K562 (cell line): ENCODE measurements around the gene DNAJC11. TPM values are rescaled to one million over a fixed set of nuclear protein-coding genes. Genes with fewer than 3 reads are reported as not detected.

Experiments
- BCLAF1 ChIP-seq, 2 experiments: fragments of 450-650 bp in 1 of 2; IDR thresholded peaks; 2 replicates each; pipeline ENCODE4 v1.6.1; 2011 to 2017; ENCODE audit warnings: low read depth in 2 of 2, antibody characterized with exemption in 1 of 2, borderline replicate concordance in 1 of 2, low read length in 1 of 2, mild to moderate bottlenecking in 1 of 2, mixed read lengths in 1 of 2; ENCODE audit not compliant: control insufficient read depth in 1 of 2
- E2F4 ChIP-seq: sonication (generic); formaldehyde crosslinking; IDR thresholded peaks from 2 replicates; pipeline ENCODE4 v1.8.0; 2022; ENCODE audit warnings: mild to moderate bottlenecking, low read depth, missing genetic modification reagents
- ELF2 ChIP-seq: fragments of 250-450 bp; sonication (Bioruptor Pico); IDR thresholded peaks from 2 replicates; pipeline ENCODE4 v1.5.0; 2021; ENCODE audit warnings: mild to moderate bottlenecking
- HDAC6 ChIP-seq: IDR thresholded peaks from 2 replicates; pipeline ENCODE4 v1.6.1; 2012; ENCODE audit warnings: low read depth, mild to moderate bottlenecking, control low read depth, inconsistent platforms, low read length, moderate library complexity
- HNRNPUL1 ChIP-seq: fragments of 200-400 bp; formaldehyde crosslinking; IDR thresholded peaks from 2 replicates; pipeline ENCODE4 v1.6.1; 2017; ENCODE audit warnings: low read length
- MGA ChIP-seq: fragments of 450-650 bp; IDR thresholded peaks from 2 replicates; pipeline ENCODE4 v1.6.1; 2016; ENCODE audit warnings: mild to moderate bottlenecking, moderate library complexity
- NFYB ChIP-seq: IDR thresholded peaks from 2 replicates; pipeline ENCODE4 v1.6.1; 2011; ENCODE audit warnings: mild to moderate bottlenecking, moderate library complexity; ENCODE audit not compliant: insufficient read length; ENCODE audit errors: extremely low read depth
- SIN3A ChIP-seq, 2 experiments: fragments of 150-350 bp in 1 of 2; IDR thresholded peaks; 2 replicates each; pipeline ENCODE4 v1.6.1; 2011 to 2016; ENCODE audit warnings: borderline replicate concordance in 2 of 2, low read depth in 2 of 2, low read length in 2 of 2, mild to moderate bottlenecking in 2 of 2, moderate library complexity in 2 of 2; ENCODE audit not compliant: control insufficient read depth in 1 of 2
- SIN3B ChIP-seq: fragments of 450-650 bp; IDR thresholded peaks from 2 replicates; pipeline ENCODE4 v1.6.1; 2017; ENCODE audit warnings: low read depth, mild to moderate bottlenecking, moderate library complexity
- TBL1XR1 ChIP-seq, 2 experiments: IDR thresholded peaks; 2 replicates each; pipeline ENCODE4 v1.6.1; 2012; ENCODE audit warnings: improper control_type of control experiment in 2 of 2, low read length in 2 of 2, mild to moderate bottlenecking in 1 of 2
- polyA plus RNA-seq, 8 experiments: library from polyadenylated mRNA; depleted of rRNA in 4 of 8; stranded (reverse) in 5 of 8; unstranded in 3 of 8; fragments of >200 nt; fragmentation: Nextera tagmentation in 2 of 8; fragmentation: Illumina TruSeq in 1 of 8; extraction: Ambion mirVana in 2 of 8; extraction: Trizol in 1 of 8; gene quantifications; 2 replicates each; pipeline versions ENCODE4 v1.2.1 to v1.2.3, GENCODE V29; 2011 to 2014; ENCODE audit warnings: inconsistent platforms in 1 of 8, missing spikeins in 1 of 8
- total RNA-seq, 7 experiments: library from RNA; depleted of rRNA in 6 of 7; stranded (reverse); fragments of >200 nt in 6 of 7; fragmentation: Illumina TruSeq in 2 of 7; extraction: Trizol in 2 of 7; gene quantifications; 2 replicates each; pipeline versions ENCODE4 v1.2.1 to v1.2.3, GENCODE V29; 2011 to 2021; ENCODE audit warnings: low replicate concordance in 1 of 7

The DNAJC11 gene
- total and polyA plus RNA-seq, 9 of the 15 experiments (the other 6 are each of a cell fraction or from before 2014, with no cell fraction given): 14.1 to 123 (median 76.6) TPM

GRCh38 chr1:6601923-6602668 lies 99.5 kb downstream of the DNAJC11 start (continued):
- TF ChIP-seq MGA (peak; percentile 86), HDAC6 (peak; percentile 60), SIN3B (peak; percentile 53; the same call in 1 of the 2 replicates), HNRNPUL1 (no peak), TBL1XR1 (IDR thresholded peaks at IDR 0.05; ENCODE audit: low read length in 2 of 2) (no peak), SIN3A (IDR thresholded peaks at IDR 0.05; ENCODE audit: borderline replicate concordance in 2 of 2, control insufficient read depth in 1 of 2, low read depth in 2 of 2, low read length in 2 of 2) (peak in 1 of 2 experiments; percentile 8; a peak in 2 of 4 replicates), E2F4 (CRISPR knock-in tag) (peak; percentile 78; the same call in 1 of the 2 replicates), BCLAF1 (IDR thresholded peaks at IDR 0.05; ENCODE audit: borderline replicate concordance in 1 of 2, control insufficient read depth in 1 of 2, low read depth in 2 of 2, low read length in 1 of 2) (no peak), NFYB (no peak), ELF2 (CRISPR knock-in tag) (peak; percentile 77; the same call in 1 of the 2 replicates)
